HG02571 (cell line): ENCODE results near the gene CTNNA2.
"Not testable (repeated sequence)": the region's sequence is repeated elsewhere in the genome, so short reads cannot be mapped to it uniquely, and the experiment has no call there.

Experiments
- ATAC-seq: cut with Tn5 transposase; IDR thresholded peaks from one replicate; pipeline ENCODE4 v1.9.1; 2021; ENCODE audit warnings: mild to moderate bottlenecking, moderate library complexity; ENCODE audit not compliant: unreplicated experiment

The CTNNA2 gene

DNA sequence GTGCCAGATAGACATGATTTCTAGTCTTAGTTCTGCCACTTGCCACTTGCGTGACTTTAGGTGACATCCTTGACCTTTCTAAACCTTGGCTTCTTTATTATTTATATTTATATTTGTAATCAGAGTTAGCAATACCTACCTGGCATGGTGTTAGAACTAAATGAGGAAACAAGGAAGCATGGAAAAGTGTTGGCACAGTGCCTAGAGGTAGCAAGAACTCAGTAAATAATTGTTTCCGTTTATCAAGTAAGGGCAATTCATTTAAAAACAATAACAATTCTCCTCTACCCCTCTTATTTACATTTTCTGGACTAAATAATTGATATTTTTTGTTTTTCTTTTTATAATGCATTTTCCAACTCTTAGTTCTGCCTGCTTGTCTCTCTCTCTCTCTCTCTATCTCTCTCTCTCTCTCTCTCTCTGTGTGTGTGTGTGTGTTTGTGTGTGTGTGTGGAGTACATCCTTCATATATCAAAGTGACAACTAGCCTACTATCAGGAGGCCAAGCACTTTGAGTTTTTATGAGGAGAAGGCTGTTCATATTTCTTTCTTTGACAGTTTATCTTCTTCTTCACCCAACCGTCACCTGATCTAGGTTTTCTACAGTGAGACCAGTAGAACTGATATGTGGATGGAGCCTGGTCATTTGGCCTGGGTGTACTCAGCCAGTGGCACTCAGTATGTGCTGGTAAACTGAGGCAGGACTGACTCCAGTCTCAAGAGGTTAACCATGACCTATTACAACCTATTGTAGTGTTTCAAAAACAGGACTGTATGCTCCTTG lies 657.2 kb downstream of the CTNNA2 start:
- no peak for ATAC-seq

DNA sequence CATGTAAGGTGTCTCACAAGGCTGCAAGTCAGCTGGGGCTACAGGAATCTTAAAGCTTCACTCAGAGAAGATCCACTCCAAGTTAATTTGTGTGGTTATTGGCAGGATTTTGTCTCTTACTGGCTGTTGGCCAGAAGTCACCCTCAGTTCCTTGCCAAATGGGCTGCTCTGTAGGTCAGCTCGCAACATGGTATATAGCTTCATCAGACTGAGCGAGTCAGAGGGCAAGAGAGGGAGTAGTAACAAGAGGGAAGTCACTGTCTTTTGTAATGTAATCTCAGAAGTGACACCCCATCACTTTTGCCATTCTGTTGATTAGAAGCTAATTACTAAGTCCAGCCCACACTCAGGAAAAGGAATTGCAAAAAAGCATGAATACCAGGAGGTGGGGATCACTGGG lies 672.2 kb downstream of the CTNNA2 start:
- no peak for ATAC-seq

DNA sequence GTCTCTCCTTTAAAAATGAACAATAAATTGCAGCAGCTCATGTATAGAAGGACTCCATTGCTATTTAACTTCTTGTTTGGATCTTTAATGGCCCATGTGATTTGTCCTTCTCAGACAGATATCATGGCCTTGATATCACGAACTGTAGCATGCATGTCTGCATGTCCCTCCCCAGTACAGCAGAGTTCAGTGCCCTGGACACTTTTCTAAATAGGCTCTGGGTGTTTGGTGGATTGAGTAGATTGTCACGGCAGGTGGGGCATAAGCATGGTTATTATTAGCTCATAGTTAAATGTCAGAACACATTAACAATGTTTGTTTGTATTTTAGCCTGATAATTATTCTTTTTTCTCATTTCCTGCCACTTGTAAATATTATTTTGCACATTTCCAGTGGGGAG lies 673.4 kb downstream of the CTNNA2 start:
- no peak for ATAC-seq

DNA sequence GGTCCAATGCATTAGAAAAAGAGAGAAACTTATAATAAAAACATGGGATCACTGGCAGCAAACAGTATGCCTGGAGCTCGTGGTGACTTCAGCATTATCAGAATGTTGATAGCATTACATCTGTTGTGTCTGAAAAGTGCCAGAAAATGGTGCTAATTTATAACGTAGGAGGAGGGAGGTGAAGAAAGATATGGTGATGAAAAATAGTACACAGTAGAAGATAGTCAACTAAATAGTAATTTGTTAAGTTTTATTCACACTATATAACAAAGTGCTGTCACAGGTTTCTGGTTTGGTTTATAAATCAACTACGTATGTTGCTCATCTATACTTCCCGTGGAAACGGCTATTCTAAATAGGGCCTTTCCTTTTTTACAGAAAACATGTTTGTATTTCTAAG lies 674.3 kb downstream of the CTNNA2 start:
- ATAC-seq = no peak

DNA sequence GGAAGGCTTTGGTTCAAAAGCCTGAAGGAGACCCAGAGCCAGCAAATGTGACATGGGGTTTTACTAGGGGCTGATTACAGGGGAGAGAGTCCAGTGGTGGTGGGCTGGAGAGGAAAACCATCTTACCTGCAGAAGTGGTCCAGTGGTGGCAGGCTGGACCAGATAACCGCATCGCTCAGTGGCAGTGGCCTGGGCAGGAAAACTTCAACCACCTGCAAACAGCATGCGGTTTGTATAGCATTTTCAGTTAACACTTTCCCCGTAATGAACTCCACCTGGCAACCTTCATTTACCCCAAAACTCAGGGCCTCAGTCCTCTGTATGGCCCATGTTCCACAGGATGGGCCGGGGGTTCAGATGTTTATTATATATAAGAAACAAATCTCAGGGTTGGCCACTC lies 677.3 kb downstream of the CTNNA2 start:
- ATAC-seq = no peak

DNA sequence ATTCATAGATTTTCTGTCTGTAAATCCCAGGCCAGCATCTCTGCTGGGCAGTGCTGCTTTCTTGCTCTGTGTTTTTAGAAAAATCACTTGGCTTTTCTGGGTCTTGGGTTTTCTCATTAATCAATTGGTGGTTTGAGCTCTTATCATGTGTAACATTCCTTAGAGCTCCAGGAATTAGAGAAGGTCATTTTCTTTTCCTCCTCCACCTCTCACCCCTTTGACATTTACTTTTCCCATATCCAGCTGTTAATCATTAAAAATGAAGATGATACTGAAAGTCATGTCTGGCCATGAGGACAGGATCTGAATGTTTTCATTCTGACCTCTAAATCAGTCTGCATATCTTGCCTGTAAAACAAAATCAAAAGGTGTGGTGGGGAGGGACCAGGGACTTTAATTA lies 680.7 kb downstream of the CTNNA2 start:
- no peak for ATAC-seq

DNA sequence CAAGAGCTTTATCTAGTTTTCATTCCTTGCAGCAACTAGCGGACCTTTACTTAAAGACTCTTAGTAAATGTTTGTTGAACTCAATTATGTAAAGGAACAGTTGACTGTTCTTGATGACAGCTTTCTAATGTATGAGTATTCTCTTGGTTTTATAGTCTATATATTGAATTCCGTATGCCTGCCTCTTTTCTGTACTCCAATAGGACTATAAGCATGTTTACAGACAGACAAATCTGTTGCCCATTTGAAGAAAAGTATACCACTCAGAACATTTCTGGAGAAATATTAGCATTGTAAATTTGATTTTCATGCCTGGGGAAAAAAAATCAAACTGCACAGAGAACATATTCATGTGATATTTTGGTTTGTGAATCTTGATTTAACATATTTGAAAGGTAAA lies 682.2 kb downstream of the CTNNA2 start:
- ATAC-seq = no peak

DNA sequence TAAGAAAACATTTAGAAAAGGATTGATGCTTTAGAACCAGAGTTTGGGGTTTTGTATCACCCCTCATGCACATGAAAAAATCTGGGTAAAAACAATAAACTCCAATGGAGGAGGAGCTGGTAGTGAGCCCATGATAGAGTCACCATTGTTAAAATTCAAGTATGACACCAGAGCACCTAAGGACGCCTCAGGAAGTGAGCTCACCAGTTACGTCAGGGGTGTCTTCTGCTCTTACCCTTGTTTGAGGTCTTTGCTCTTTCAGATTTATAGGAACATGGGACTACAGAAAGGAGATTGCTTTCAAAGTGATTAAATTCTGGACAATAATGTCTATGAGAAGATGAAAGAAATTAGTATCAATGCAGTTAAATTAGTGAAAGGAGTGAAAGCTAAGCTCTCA lies 685.2 kb downstream of the CTNNA2 start:
- ATAC-seq = no peak

DNA sequence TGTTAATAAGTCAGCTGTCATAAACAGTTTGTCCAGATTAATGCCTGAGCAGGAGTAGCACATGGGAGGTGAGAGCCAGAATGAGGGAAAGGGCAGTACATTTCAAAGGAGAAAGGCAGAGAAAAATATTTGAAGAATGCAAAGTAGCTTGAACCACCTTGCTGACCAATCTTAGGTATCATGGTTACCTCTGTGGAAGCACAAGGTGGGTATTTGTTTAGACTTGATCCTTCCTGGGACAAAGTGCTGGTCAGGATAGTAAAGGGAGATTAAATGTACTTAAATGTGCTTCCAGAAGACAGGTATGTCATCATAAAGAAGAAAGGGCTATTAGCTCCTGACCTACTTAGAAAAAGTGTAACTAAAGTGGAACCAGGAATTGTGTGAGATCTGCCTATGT lies 686.7 kb downstream of the CTNNA2 start:
- ATAC-seq = no peak

DNA sequence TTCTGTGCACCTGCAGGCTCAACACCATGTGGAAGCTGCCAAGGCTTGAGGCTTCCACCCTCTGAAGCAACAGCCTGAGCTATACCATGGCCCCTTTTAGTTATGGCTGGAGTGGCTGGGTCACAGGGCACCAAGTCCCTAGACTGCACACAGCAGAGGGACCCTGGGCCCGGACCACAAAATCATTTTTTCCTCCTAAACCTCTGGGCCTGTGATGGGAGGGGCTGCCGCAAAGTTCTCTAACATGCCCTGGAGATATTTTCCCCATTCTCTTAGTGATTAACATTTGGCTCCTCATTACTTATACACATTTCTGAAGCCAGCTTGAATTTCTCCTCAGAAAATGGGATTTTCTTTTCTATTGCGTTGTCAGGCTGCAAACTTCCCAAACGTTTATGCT lies 691.1 kb downstream of the CTNNA2 start:
- not testable (repeated sequence) for ATAC-seq

DNA sequence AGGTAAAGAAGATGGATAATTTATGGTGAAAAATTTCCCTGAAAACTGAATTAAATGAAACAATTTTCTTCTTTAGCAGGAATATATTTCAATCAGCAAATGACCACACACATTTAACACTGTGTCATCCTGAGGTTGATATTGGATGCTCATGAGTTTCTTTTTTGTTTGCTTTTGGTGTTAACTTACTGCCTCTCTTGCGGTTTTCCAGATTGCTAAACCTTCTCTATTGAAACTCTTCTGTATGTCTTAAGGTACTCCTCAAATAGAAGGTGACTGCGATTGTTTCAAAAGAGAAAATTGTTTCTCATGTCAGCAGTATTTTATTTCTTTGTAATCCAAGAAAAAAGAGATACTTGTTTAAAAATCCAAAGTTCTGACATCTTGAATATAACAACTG lies 692.6 kb downstream of the CTNNA2 start:
- no peak for ATAC-seq

DNA sequence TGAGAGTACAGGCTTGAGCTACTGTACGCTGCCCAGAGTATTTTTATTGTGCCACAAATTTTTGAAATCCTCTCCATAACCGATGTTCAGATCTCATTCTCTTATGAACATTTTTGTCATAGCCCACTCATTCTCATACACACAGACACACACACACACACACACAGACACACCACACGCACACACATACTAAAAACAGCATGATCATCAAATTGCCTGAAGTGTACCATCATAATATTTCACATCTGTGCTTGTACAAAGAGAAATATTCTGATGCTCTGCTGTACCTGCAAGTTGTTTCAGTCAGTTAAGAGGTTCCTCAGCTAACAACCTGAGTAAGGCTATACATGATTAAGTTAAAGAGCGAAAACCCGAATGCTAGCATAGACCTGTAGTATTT lies 696.6 kb downstream of the CTNNA2 start:
- ATAC-seq = no peak

DNA sequence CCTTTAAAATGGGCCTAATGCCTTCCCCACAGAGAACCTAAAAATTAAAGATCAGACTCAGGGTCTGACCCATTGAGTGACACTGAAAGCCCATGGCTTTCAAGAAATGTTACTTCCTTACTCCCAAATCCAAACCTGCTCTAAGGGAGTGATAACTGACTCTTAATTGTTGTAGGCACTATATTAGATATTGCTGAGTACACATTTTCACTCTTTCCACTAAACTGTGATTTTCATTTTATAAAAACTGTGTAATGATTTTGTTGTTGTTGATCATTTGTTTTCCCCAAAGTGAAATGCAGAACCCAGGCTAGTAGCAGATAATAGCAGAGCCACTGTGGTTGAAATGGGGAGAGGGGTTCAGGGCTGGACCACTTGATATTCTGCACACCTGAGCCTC lies 704.6 kb downstream of the CTNNA2 start:
- ATAC-seq = no peak

DNA sequence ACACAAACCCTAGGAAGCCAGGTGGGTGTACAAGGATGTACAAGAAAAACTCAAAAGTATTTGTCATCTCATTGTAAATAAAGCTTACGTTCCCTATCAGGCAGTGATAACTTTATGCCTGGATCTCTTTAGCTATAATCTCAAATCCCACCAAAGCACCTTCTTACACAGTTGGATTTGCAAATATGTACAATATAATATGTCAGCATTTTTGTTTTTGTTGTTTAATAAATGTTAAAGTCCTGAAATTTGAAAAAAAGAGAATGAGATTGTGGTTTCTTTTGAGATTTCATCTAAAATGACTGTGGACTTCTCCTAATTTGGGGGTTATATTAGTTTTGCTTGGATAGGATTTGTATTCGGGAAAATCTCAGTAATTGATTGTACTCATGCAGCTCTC lies 709.8 kb downstream of the CTNNA2 start:
- no peak for ATAC-seq

DNA sequence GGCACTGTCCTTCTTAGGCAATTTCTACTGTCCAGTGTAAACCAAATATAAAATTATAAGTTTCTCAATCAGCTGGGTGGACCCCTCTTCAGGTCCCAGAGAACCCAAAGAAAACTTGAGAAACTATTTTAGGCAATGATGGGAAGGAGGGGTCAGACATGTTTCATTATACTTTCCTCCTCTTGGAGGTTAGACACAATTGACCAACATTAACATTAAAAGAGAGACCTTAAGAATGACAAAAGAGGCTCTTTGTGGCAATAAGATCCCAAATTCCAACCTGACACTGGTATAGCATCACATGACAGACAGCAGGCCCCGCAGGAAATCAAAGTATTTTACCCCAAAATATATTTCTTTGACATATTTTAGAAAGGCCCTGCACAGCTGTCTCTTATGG lies 718.6 kb downstream of the CTNNA2 start:
- ATAC-seq = no peak

DNA sequence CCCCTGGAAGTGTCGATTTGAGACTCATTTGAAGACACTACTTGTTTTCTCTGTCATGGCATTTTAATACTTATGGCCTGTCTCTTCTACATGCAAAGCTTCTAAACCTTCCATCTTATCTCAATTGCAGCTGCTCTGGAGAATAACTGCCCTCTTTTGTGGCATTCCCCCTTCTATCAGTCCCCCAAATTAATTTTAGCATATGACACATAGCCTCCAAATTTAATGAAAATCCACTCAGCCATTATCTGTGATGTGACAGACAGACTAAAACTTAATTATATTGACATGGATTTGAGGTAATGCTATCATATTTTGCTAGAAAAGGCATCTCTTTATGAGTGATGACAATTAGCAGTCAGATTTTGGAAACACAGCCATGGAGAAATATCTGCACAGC lies 720.5 kb downstream of the CTNNA2 start:
- ATAC-seq = no peak

DNA sequence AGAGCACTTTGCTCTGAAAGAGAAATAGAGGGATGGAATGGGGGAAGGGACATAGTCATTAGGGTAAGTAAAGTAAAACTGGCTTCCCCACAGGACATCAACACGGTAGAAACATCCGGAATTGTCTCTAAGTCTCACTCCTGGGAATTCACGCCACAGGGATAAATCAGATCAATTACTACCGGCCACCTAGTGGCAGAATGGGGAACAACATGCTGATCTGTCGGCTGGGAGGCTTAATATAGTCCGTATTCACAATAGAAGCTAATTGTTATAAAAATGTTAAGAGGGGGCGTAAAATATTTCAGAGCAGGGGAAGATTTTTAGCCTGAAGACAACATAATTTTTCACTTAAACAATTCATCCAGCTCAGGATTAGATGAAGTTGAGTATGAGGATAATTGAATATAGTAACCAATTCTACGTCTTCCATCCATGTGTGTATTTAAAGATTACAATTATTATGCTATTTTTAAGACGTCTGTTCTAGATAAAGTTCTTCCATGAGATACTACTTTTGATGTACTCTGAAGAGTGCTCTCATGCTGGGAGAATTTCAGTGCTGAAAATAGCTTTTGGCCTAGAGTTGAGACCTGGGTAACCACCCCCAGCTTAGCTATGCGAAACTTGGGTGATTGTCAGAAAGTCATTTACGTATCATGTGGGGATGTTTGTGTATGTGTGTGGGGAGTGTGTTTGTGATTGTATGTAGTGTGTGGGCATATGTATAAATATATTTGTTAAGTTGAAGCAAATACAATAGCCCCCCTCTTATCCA lies 726.0 kb downstream of the CTNNA2 start:
- ATAC-seq = no peak

DNA sequence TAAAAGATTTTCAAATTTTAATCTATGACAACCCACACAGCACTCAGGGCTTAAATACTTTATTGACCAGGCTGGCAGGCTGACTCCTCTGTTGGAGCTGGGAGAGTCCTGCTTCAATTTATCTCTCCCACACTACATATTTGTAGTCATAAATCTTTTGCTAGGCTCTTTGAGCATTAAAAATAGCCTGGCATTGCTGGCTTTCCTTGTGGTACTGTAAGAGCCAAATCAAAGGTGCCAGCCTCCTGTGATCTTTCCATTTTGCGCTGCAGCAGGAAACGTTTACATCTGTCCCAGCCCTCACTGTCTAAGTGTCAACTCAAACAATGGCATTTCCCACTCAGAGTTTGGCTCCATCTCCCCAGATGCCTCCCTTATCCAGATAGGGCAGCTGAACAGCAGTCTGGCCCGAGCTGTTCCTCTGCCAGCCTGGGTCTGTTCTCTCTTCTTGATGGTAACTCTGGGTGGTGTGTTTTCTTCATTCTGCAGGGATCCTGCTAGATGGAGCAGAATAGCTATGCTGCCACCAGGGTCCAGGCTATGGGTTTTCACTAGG lies 729.6 kb downstream of the CTNNA2 start:
- no peak for ATAC-seq

DNA sequence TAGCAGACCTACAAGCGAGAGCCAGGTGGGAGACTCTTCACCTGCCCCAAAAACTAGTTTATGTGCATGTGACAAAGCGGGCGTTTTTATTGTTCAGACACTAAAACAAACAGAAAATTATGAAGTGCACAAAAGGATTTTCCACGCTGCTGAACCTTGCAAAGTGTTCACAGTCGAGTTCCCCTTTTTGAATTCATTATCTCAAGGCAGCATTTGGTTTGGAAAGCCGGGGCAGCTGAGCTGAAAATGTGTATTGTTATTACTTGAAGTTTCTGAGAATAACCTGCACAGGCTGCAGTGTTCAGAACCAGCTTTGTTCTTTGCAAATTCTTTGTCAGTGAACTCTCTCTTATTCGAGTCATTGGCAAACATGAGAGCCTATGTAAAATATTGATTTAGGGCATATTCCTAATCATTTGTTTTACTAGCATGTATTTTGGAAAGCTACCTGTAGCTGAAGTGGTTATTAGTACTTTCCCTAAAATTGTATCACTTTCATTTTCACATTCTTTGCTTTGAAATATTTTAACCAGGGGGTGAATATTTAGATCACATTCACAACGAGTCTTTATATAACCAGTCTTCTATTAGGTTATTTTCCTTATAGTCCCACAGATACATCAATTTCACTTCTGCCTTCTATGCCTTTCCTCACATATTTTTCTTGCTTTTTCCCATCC lies 732.2 kb downstream of the CTNNA2 start:
- no peak for ATAC-seq

DNA sequence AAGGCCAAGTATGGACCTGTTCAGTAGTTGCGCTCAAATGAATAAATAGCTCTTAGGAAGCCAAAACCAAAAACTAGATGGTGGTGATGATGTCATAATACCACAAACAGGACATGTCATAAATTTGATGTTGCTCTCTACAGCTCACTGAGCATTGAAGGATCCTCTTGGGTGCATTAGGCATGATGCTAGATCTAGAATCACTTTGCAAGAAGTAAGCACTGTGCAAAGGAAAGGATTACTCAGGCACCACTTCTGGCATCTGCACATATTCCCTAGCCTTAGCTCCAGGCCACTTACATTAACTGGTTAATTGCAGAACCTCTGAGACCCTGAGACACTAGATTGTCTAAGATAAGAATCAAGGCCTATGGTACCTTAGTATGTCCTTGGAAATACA lies 733.7 kb downstream of the CTNNA2 start:
- no peak for ATAC-seq

DNA sequence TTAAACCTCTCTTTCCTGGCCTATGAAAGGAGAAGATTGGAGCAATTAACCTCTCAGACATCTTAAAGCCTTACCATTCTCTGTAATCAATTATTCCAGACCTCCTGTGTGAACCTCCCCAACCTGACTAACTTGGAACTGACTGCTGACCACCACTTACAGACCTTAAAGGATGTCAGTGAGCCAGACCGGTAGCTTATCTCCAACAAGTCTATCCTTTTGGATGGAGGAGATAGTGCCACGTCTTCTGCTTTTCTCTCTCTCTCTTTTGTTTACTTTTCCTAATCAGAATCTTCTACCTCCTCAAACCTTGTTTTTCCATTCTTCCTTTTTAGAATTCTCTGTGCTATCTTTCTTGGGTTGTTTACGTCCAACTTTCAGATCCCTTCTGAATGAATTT lies 734.5 kb downstream of the CTNNA2 start:
- no peak for ATAC-seq

DNA sequence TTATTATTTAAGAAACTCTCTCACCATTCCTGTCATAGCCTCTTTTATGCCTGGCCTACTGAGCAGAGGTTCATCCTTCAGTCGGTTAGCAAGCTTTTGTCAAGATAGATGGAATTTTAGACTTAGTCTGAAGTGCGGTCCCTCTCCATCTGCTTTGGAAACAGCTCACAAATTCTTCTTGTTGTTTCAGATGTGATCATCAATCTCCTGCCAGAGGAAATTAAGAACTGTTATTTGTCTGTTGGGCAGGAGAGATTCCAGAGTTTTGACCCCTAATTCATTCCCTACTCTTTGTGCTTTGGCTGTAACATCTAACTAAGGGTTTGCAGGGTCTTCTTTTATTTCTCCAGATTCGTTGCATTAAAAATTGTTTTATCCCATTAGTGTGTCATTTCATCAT lies 735.3 kb downstream of the CTNNA2 start:
- no peak for ATAC-seq
